ENCODE data around the gene SPDYE2B.
"Not testable (repeated sequence)": the region's sequence is repeated elsewhere in the genome, so short reads cannot be mapped to it uniquely, and the experiment has no call there.

DNA sequence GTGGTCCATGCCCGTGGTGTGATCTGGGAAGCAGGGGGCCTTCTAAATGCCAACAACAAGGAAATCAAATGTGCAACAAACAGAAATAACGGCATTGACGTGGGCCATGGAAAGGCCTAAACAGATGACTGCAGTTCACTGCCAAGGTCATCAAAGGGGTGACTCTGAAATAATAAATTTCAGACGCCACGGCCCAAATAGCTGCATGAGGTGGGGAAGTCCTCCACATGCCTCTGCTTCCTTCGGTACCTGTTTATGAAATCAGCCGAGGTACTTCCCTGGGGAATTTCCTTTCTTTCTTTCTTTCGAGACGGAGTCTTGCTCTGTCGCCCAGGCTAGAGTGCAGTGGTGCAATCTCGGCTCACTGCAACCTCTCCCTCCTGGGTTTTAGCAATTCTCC is 14.6 kb downstream of the SPDYE2B start:
- TF ChIP-seq, protein P1, sequence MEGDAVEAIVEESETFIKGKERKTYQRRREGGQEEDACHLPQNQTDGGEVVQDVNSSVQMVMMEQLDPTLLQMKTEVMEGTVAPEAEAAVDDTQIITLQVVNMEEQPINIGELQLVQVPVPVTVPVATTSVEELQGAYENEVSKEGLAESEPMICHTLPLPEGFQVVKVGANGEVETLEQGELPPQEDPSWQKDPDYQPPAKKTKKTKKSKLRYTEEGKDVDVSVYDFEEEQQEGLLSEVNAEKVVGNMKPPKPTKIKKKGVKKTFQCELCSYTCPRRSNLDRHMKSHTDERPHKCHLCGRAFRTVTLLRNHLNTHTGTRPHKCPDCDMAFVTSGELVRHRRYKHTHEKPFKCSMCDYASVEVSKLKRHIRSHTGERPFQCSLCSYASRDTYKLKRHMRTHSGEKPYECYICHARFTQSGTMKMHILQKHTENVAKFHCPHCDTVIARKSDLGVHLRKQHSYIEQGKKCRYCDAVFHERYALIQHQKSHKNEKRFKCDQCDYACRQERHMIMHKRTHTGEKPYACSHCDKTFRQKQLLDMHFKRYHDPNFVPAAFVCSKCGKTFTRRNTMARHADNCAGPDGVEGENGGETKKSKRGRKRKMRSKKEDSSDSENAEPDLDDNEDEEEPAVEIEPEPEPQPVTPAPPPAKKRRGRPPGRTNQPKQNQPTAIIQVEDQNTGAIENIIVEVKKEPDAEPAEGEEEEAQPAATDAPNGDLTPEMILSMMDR (conservative IDR thresholded peaks at IDR 0.05 in 1 of 2, IDR thresholded peaks at IDR 0.05 in 1 of 2; ENCODE audit: low read depth in 1 of 2, low read length in 2 of 2) = not testable (repeated sequence)
- TF ChIP-seq EZH2 (IDR thresholded peaks at IDR 0.05; ENCODE audit: low read length, missing control alignments) = not testable (repeated sequence)
